Head of caudate nucleus (tissue), 42 donors: ENCODE data around the gene DDIT3.
A peak's percentile ranks its signal among the peaks of the same experiment; 100 is the strongest.
"Not testable (repeated sequence)": the region's sequence is repeated elsewhere in the genome, so short reads cannot be mapped to it uniquely, and the experiment has no call there.

Experiments
- DNase-seq, 42 donors: peaks; one replicate each; pipeline versions ENCODE4 v3.0.0 to v3.0.0-alpha.2; 2020 to 2021; ENCODE audit warnings: mixed read lengths in 7 of 42
- intact Hi-C: fragments of 100-400 bp; cut with DNase I; formaldehyde crosslinking; loops from one replicate; pipeline ENCODE4 v1.15.0; 2022

DDIT3 gene, protein sequence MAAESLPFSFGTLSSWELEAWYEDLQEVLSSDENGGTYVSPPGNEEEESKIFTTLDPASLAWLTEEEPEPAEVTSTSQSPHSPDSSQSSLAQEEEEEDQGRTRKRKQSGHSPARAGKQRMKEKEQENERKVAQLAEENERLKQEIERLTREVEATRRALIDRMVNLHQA

GRCh38 chr12:57520053-57520818, at the start of gene DDIT3:
Gene DDIT3, minus strand, starts transcription at chr12:57520514. Its CDS starts 3,108 bp downstream, at chr12:57517406.
- intact Hi-C loops, result no loop called here
- peak; percentile 99 to 100 (median 99) for DNase-seq

DNA sequence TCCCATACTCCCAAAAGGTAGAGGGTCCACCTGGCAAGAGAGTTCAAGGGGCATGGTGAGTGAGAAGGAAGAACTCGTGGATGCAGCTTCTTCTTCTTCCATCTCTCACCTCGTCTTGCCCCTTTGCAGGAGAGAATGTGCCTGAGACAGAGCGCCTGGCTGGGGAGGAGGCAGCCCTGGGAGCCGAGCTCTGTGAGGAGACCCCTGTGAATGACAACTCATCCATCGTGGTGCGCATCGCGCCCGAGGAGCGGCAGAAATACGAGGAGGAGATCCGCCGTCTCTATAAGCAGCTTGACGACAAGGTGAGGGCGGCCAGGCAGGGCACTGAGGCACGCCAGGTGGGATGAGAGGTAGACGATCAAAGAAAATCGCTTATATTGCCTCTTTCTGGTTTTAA, 49.5 kb upstream of the DDIT3 start:
- intact Hi-C loops, result no loop called here
- DNase-seq, result no peak

- intact Hi-C loops, result no loop called here
- no peak for DNase-seq
Measured at GRCh38 chr12:57568838-57569237, 48.5 kb upstream of the DDIT3 start.

- intact Hi-C loops, result no loop called here
- DNase-seq, result no peak
Measured at GRCh38 chr12:57564178-57564740, 43.9 kb upstream of the DDIT3 start.

- DNase-seq, result no peak
- intact Hi-C loops, result no loop called here
Measured at GRCh38 chr12:57563358-57563757, 43.0 kb upstream of the DDIT3 start.

DNA sequence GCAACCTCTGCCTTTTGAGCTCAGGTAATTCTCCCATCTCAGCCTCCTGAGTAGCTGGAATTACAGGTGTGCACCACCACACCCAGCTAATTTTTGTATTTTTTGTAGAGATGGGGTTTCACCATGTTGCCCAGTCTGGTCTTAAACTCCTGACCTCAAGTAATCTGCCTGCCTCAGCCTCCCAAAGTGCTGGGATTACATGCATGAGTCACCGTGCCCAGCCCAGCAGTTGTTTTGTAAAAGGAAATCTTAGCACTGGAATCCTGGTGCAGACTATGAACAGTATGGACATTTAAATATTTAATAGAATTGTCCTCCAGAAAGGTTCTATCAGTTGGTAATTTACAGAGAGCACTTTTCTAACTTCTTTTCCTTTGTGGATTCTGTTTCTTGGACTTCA, 40.8 kb upstream of the DDIT3 start:
- intact Hi-C loops, DNase-seq: not testable (repeated sequence)

DNA sequence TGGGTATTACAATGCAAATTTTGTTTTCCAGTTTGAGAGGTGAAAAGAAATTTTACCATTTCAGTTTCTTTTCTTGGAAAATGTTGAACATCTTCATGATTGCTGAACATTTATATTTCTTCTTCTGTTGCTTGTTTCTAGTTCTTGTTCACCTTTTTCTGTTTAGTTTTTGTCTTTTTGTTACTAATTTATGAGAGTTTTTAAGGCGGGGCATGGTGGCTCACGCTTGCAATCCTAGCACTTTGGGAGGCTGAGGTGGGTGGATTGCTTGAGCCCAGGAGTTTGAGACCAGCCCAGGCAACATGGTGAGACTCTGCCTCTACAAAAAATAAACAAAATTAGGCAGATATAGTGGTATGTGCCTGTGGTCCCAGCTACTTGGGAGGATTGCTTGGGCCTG, 40.2 kb upstream of the DDIT3 start:
- DNase-seq, result no peak
- intact Hi-C loops, result no loop called here

- intact Hi-C loops, result no loop called here
- no peak for DNase-seq
Measured at GRCh38 chr12:57558864-57559263, 38.5 kb upstream of the DDIT3 start.

GRCh38 chr12:57554897-57555296, 34.6 kb upstream of the DDIT3 start:
- intact Hi-C loops, result no loop called here
- no peak for DNase-seq

DNA sequence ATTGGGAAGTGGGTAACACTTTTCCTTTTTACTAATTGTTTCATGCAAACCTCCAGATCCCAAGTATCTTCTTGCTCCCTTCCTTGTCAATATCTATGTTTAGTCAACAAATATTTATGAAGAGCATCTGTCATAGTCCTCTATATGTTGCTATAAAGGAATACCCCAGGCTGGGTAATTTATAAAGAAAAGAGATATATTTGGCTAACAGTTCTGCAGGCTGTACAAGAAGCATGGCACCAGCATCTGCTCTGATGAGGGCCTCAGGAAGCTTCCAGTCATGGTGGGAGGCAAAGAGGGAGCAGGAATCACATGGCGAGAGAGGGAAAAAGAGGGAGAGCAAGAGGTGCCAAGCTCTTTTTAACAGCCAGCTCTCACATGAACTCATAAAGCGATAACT, 34.1 kb upstream of the DDIT3 start:
- intact Hi-C loops, result no loop called here
- no peak for DNase-seq

- intact Hi-C loops, result no loop called here
- no peak for DNase-seq
Measured at GRCh38 chr12:57553343-57554202, 33.3 kb upstream of the DDIT3 start.

- DNase-seq, result no peak
- intact Hi-C loops, result no loop called here
Measured at GRCh38 chr12:57552835-57553313, 32.6 kb upstream of the DDIT3 start.

GRCh38 chr12:57552306-57552651, 32.0 kb upstream of the DDIT3 start:
- intact Hi-C loops, result no loop called here

GRCh38 chr12:57551637-57552305, 31.5 kb upstream of the DDIT3 start:
- no peak for DNase-seq

More at GRCh38 chr12:57552306-57552651, 32.0 kb upstream of the DDIT3 start:
- no peak for DNase-seq

GRCh38 chr12:57550641-57551549, 30.6 kb upstream of the DDIT3 start:
- intact Hi-C loops, result no loop called here
- peak in 11 of 42 donors; percentile 6 to 41 (median 31) for DNase-seq

More at GRCh38 chr12:57551637-57552305, 31.5 kb upstream of the DDIT3 start:
- intact Hi-C loops, result no loop called here

DNA sequence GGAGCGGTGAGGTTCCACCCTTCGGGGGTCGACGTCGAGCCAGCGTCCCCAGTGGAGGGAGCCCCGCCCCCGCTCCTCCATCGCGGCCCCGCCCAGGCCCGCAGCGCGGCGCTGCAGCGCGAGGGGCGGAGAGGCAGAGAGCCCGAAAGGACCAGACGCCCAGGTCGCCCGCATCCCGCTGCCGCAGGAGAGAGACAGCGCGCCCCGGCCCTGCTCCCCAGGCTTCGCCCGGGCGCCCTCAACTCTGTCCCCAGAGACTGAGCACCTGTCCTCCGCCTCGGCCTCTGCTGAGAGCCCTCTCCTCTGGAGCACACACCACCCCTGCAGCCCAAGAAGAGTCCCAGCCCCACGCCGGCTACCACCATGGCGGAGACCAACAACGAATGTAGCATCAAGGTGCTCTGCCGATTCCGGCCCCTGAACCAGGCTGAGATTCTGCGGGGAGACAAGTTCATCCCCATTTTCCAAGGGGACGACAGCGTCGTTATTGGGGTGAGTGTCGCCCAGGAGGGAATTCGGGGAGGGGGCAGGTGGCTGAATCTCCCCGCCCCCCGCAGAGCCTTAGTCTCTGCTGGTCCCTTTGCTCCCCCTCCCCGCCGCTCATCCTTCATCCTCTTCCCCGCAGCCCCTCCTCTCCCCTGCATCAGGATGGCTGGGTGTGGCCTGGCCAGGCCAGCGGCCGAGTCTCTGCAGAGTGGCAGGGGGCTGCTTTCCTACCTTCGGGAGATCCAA, 29.8 kb upstream of the DDIT3 start, which contains the start of gene KIF5A:
Gene KIF5A (plus strand): TSS at position 136 of the 732 bp plus-strand sequence. CDS start 228 bp downstream, at position 364.
- peak; percentile 13 to 87 (median 75) for DNase-seq
- intact Hi-C loops, result no loop called here
